Measurements from ENCODE around the gene OPHN1. TPM values are rescaled to one million over a fixed set of nuclear protein-coding genes. Genes with fewer than 3 reads are reported as not detected.
"Not testable (repeated sequence)": the region's sequence is repeated elsewhere in the genome, so short reads cannot be mapped to it uniquely, and the experiment has no call there.

OPHN1 gene
- total RNA-seq, 2 donors from 2014 or later = 0.06 TPM; not detected in 1

DNA sequence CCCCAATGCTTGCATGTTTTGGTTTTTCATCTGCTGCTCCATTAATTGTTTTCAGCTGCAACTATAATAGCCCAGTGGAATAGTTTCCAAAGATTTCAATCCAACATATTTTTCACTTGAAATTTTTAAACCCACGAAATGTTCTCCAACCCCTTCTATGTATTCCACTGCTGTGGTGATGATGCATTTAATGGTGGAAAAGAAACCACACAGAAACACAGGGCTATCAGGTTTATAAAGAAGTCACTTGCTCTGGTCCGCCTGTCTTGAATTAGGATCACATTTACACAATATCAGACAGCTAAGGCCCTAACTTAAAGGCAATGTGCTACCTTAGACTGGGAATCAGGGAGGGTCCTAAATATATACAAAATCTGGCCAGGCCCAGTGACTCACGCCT, 35.0 kb downstream of the OPHN1 start:
- ATAC-seq = no peak
- Mint-ChIP-seq H3K27ac (no peak overlapping the region), H3K9me3 (peaks cover 0 to 4% of the 10 kb centered on the region in 2 donors), H3K36me3 (no peaks in the 10 kb centered on the region)
- DNase-seq (ENCODE audit: low spot score in 2 of 2) = no peak

DNA sequence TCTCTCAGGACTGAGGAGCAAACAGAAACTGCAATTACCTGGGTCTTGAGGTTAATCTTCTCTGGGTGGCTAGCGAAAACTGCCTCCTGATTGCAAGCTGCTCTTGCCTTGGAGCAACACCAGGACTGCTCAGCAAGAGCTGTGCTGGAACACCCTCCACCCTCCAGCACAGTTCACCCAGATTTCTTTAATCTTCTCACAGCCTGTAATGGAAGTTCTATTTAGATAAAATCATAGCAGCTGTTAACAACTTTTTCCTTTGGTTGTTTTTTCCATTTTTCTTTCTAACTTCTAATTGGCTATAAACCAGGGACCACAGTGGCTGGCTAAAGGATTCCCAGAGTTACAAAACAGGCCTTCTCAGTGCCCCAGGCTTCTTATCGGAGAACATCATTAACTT, 36.3 kb downstream of the OPHN1 start:
- DNase-seq (ENCODE audit: low spot score in 2 of 2) (no peak), ATAC-seq (no peak)
- Mint-ChIP-seq H3K36me3 (no peaks in the 10 kb centered on the region), H3K27ac (no peak overlapping the region), H3K9me3 (peaks cover 0 to 4% of the 10 kb centered on the region in 2 donors)

DNA sequence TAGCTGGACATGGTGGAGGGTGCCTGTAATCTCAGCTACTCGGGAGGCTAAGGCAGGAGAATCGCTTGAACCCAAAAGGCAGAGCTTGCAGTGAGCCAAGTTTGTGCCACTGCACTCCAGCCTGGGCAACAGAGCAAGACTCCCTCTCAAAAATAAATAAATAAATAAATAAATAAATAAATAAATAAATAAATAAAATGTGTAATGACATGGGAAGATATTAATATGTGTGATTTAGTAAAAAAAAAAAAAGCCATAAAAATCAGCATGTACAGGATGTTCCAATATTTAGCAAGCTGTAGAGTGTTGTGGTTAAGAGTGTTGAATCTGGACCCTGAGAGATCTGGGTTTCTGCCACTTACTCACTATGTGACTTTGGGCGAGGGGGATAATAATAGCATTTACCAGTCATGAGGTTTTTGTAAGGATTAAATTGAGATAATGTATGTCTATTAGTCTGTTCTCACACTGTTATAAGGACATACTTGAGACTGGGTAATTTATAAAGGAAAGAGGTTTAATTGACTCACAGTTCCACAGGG, 43.8 kb downstream of the OPHN1 start:
- not testable (repeated sequence) for DNase-seq (ENCODE audit: low spot score in 2 of 2); H3K27ac Mint-ChIP-seq; ATAC-seq; H3K36me3 Mint-ChIP-seq; H3K9me3 Mint-ChIP-seq

DNA sequence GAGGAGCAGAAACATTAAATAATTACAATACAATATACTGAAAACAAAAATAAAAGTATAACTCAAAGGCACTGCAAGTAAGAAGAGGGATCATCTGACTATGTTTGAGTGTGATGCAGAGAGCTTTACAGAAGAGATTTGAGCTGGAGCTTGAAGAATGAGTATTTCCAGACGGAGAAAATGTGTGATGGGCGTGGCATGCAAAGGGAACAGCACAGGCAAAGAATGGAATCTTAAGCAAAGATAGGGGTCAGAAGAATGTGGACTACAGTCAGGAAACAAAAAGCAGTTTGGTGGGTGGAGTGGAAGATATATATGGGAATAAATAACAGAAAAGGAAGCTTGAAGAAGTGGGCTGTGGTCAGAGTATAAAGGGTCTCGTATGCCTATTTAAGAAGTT, 45.5 kb downstream of the OPHN1 start:
- no peak for ATAC-seq
- H3K27ac Mint-ChIP-seq = no peak overlapping the region
- no peaks in the 10 kb centered on the region for H3K9me3 Mint-ChIP-seq
- no peak for DNase-seq (ENCODE audit: low spot score in 2 of 2)
- no peaks in the 10 kb centered on the region for H3K36me3 Mint-ChIP-seq

DNA sequence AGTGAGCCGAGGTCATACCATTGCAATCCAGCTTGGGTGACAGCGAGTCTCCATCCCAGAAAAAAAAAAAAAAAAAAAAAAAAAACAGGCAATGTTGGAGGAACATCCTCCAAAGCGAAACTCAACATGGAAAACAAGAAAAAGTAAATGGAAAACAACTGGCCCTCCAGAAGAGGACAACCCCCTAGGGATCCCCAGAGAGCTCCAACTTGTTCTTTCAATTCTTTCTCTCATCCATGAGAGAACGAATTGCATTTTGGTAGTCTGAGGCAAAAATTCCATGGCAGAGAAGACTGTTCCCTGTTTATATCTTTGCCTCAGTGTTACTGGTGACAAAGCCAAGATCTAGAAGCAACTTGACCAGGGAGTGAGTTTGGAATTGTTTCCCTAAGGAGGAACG, 49.8 kb downstream of the OPHN1 start:
- Mint-ChIP-seq H3K36me3 (no peaks in the 10 kb centered on the region), H3K27ac (no peak overlapping the region), H3K9me3 (peaks cover 0 to 8% of the 10 kb centered on the region in 2 donors)
- DNase-seq (ENCODE audit: low spot score in 2 of 2) = no peak
- ATAC-seq = no peak

DNA sequence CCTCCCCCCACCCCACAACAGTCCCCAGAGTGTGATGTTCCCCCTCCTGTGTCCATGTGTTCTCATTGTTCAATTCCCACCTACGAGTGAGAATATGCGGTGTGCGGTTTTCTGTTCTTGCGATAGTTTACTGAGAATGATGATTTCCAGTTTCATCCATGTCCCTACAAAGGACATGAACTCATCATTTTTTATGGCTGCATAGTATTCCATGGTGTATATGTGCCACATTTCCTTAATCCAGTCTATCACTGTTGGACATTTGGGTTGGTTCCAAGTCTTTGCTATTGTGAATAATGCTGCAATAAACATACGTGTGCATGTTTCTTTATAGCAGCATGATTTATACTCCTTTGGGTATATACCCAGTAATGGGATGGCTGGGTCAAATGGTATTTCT, 55.7 kb downstream of the OPHN1 start:
- DNase-seq (ENCODE audit: low spot score in 2 of 2); H3K27ac Mint-ChIP-seq; ATAC-seq; H3K36me3 Mint-ChIP-seq; H3K9me3 Mint-ChIP-seq: not testable (repeated sequence)

DNA sequence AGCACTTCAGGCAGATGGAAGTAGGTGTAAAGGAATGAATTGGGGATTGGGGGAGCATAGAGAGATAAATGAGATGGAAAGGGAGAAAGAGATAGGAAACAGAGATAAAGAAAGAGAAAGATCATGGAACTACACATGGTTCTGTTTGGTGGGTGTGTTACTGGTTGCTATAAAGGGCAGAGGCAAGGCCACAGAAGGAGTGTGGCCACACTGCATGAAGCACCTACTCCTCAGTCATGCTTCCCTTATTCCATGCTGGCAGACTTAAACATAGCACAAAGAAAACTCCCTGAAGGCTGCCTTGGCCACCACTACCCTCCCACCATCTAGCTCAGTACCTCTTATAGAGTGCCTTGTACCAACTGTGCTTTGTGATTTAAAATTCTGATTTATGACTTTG, 56.9 kb downstream of the OPHN1 start:
- ATAC-seq (no peak), DNase-seq (ENCODE audit: low spot score in 2 of 2) (no peak)
- no peak overlapping the region for H3K27ac Mint-ChIP-seq
- H3K9me3 Mint-ChIP-seq = peaks cover 0 to 3% of the 10 kb centered on the region in 2 donors
- H3K36me3 Mint-ChIP-seq = no peaks in the 10 kb centered on the region

DNA sequence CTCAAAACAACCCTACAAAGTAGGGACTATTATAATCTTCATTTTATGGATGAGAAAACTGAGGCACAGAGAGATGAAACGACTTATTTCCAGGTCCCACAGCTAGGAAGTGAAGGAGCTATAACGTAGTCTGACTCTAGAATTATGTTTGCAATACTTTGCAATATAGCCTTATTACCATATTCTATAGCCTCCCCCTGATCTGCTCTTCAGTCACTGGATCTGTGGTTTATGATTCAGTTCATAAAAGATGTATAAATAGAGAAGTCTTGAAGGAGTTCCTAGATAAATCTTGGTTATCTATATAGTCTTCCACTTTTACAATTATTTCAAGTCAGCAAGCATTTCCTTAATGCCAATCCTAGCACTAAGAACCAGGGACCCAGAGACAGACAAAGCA, 57.5 kb downstream of the OPHN1 start:
- ATAC-seq (no peak), DNase-seq (ENCODE audit: low spot score in 2 of 2) (no peak)
- Mint-ChIP-seq H3K9me3 (no peaks in the 10 kb centered on the region), H3K36me3 (no peaks in the 10 kb centered on the region), H3K27ac (no peak overlapping the region)

DNA sequence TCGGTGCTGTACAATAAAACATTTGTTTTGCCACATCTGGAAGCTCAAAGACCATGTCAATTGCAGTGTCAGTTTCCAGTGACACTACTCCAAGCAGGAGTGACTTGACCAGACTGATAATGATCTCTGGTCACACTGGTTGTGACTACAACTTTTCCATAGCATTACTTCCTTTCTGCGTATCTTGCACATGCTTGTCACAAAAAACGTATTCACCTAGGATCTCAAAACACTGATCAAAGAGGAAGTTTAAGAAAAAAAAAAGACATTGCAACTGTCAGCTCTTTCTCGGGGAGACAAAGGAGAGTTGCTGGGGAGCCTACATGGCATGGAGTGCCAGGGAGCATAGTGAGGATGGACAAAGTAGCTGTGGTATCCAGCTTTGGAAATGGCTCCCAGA, 60.6 kb downstream of the OPHN1 start:
- no peak overlapping the region for H3K27ac Mint-ChIP-seq
- H3K36me3 Mint-ChIP-seq = no peaks in the 10 kb centered on the region
- H3K9me3 Mint-ChIP-seq = peaks cover 0 to 3% of the 10 kb centered on the region in 2 donors
- DNase-seq (ENCODE audit: low spot score in 2 of 2) = no peak
- ATAC-seq = no peak

DNA sequence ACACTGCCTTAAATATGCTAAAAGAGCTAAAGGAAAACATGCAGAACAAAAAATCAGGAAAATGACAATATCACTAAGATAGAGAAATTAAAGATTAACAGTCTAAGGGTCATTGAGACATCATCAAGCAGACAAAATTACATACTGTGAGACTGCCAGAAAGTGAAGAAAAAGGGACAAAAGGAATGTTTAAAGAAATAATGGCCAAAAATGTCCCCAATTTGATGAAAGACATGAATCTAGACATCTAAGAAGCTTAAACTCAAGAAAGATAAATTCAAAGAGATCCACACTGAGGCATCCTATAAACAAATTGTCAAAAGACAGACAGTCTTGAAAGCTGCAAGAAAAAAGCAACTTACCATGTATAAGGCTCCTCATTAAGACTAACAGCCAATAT, 63.7 kb downstream of the OPHN1 start:
- ATAC-seq (no peak), DNase-seq (ENCODE audit: low spot score in 2 of 2) (no peak)
- H3K36me3 Mint-ChIP-seq = no peaks in the 10 kb centered on the region
- H3K27ac Mint-ChIP-seq = no peak overlapping the region
- H3K9me3 Mint-ChIP-seq = peaks cover 0 to 3% of the 10 kb centered on the region in 2 donors

DNA sequence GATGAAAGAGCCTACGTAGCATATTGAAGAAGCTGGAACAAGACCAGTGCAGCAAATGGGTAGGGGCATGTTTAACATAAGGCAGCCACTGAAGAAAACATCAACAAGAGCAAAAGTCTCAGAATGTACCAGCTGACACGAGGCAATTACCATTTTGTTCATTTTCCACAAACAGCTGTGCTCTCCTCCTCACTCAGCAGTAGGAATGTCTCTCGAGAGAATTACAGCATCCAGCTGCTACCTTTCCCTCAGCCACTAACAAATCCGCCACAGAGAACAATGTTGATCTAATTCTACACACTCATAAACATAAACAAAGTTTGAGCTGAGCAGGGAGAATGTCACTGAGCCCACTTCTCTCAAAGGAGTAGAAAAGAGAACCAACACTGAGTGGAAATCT, 68.0 kb downstream of the OPHN1 start:
- no peak for DNase-seq (ENCODE audit: low spot score in 2 of 2)

DNA sequence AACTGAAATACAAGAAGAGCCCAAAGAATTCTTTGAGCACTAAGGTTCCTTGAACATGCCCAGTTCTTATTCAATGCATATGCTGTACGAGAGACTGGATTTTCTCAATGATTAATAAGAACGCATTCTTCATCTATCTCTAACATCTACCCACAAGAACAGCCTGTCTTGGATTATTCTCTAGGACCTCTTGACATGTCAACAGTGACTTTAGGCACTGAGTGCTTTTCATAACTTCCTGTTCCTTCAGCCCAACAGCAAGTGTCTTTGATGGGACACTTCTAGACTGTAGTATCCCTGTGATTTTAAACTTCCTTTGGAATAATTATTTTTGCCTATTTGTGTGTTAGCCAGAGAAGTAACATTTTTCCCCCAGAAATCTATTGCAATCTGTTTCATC, 69.3 kb downstream of the OPHN1 start:
- no peaks in the 10 kb centered on the region for H3K36me3 Mint-ChIP-seq
- DNase-seq (ENCODE audit: low spot score in 2 of 2) = no peak
- no peak for ATAC-seq
- no peaks in the 10 kb centered on the region for H3K9me3 Mint-ChIP-seq
- H3K27ac Mint-ChIP-seq = no peak overlapping the region

More for the DNA sequence above, 68.0 kb downstream of the OPHN1 start:
- ATAC-seq = no peak
- Mint-ChIP-seq H3K27ac (no peak overlapping the region), H3K9me3 (peaks cover 0 to 3% of the 10 kb centered on the region in 2 donors), H3K36me3 (no peaks in the 10 kb centered on the region)

DNA sequence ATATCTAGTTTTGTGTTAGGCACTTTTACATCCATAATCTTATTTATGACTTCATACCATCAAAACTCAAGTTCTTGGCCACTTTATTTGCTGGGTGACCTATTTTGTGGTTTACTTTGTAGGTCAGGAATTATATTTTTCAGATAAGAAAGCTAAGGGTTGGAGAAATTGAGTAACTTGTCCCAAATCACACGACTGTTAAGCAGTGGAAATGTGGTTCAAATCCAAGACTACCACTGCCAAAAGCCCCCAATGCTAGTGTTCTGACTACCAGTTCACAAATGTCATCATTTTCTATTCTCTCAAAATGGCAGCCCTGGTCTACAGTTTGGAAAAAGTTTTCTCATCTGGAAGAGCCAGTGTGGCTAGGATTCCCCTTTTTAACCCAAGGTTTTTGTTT, 74.6 kb downstream of the OPHN1 start:
- Mint-ChIP-seq H3K36me3 (no peaks in the 10 kb centered on the region), H3K27ac (no peak overlapping the region), H3K9me3 (no peaks in the 10 kb centered on the region)
- DNase-seq (ENCODE audit: low spot score in 2 of 2) = no peak
- ATAC-seq = no peak

DNA sequence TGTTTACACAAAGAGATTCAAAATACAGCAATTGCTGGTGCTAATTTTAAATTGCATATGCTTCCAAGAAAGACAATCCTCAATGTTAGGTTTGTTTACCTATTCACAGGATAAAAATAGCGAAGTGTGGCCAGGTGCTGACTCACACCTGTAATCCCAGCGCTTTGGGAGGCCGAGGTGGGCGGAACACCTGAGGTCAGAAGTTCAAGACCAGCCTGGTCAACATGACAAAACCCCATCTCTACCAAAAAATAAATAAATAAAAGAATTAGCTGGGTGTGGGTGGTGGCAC, 77.7 kb downstream of the OPHN1 start:
- Mint-ChIP-seq H3K9me3 (no peaks in the 10 kb centered on the region), H3K27ac (no peak overlapping the region), H3K36me3 (no peaks in the 10 kb centered on the region)
- no peak for ATAC-seq
- DNase-seq (ENCODE audit: low spot score in 2 of 2) = no peak

DNA sequence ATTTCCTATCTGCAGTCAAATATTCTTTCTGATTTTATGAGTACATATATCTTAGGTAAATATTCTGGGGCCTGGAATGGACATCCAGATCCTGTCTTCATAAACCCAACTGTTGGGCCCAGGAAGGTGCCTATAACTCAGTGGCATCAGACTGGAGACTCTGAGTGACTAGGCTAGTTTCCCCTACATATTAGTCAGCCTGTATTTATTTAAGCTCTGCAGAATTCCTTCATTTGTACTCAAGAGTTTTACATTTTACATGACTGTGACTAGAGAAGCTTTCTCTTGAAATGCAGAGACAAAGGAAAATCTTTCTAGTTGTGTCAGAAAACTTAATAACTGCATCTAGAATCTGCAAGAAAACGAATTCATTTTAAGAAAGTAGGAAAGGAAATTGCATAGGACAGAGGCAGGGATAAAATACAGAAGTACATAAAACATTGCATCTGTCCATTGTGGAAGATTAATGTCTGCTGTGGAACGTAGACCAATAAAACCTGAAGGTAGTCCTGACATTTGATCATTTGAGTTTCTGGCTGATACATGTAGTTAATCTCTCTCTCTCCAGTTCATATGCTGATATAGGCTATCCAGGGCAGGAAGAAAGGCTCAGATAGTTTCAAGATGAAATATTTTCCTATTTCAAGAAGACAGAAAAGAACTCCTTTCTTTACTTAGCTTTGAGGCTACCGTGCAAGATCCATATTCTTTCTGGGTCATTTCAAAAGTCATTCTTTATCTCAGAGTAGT, 78.2 kb downstream of the OPHN1 start:
- no peaks in the 10 kb centered on the region for H3K9me3 Mint-ChIP-seq
- DNase-seq (ENCODE audit: low spot score in 2 of 2) = no peak
- no peaks in the 10 kb centered on the region for H3K36me3 Mint-ChIP-seq
- no peak for ATAC-seq
- no peak overlapping the region for H3K27ac Mint-ChIP-seq

DNA sequence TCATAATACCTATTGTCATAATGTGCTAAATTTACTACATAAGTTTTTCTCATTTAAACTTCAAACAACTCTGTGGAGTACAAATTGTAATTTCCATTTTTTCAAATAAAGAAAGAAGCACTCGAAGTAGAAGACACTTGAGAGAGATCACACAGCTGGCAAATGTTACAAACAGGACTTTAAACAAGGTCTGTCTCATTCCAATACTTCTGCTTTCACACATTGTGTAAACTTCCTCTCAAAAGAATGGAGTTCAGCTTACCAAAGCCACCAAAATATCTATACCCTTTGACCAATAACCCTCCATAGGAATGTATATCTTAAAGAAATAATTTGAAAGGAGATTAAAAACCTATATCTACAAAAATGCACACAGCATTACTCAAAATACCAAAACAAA, 88.3 kb downstream of the OPHN1 start:
- ATAC-seq = no peak
- H3K9me3 Mint-ChIP-seq = no peaks in the 10 kb centered on the region
- no peaks in the 10 kb centered on the region for H3K36me3 Mint-ChIP-seq
- H3K27ac Mint-ChIP-seq = no peak overlapping the region
- no peak for DNase-seq (ENCODE audit: low spot score in 2 of 2)

DNA sequence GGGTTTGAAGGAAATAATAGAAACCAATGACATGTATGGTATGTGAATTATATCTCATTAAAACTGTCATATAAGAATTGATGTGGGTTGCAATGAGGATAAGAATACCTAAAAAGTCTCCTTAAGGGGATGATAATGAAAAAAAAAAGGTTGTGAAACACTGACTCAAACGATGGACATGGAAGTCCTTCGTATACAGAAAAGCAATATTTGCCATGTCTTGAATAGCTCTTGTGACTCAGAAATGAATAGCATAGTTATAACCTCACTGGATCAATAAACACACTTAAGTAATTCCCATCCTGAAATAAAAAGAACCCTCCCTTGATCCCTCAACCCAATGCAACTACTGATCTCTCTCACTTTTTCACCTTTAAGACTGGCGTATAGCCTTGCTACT, 89.7 kb downstream of the OPHN1 start:
- no peak overlapping the region for H3K27ac Mint-ChIP-seq
- ATAC-seq = no peak
- H3K36me3 Mint-ChIP-seq = no peaks in the 10 kb centered on the region
- H3K9me3 Mint-ChIP-seq = no peaks in the 10 kb centered on the region
- DNase-seq (ENCODE audit: low spot score in 2 of 2) = no peak

DNA sequence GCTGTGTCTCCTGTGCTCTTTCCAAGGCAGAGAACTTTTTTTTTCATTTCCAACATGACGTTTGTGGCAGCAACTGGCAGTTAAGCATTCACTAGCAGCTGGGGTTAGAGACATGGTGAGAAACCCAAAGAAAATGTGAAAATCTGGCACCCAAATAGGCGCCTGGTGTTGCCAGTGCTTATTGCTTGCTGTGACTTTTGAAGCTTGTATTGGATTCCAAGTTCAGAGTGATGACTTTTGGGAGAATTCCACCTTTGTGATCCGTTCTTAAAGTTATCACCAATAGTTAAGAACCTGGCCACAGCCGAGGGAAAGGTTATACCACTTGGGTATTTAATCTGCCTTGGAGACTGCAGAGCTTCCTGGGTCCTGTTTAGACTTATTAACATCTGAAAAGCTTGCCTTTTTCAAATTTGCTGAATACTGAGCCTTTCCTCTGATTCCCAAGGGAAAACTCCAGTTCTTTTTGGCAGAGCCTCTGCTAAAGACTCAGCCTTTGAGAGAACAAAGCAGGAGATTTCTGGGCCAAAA, 101.0 kb downstream of the OPHN1 start:
- no peak overlapping the region for H3K27ac Mint-ChIP-seq
- H3K9me3 Mint-ChIP-seq = no peaks in the 10 kb centered on the region
- ATAC-seq = no peak
- no peak for DNase-seq (ENCODE audit: low spot score in 2 of 2)
- H3K36me3 Mint-ChIP-seq = no peaks in the 10 kb centered on the region
